ENCODE results near the gene PLB1.

DNA sequence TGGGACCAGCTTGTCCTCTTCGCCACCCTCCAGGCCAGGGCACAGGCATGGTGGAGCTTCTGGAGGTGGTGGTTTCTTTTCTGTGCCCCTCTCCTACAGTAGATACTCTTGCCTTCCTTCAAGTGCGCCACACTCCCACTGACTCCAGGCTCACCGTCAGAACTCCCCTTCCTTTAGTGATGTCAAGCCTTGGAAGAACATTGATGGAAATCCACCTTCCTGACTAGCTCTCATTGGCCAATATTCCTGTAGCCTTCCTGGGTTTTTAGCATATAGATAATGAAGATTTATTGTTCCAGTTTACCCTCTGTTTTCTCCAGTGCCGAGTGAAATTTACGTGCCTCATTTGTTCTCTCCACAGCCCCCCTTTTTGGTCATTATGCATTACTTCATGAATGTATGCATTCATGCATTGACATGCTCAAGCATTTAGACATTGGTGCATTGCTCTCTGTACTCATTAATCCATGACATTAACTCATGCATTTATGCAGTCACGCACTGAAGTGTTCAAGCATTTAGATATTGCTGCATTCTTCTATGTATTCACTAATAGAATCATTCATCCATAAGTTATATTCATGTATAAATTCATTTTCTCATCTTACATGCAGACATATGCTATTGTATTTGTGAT, 37.3 kb downstream of the PLB1 start:
- TF ChIP-seq EZH2 (IDR thresholded peaks at IDR 0.05), result no peak
- TF ChIP-seq POLR2AphosphoS5 (IDR thresholded peaks at IDR 0.05; ENCODE audit: borderline replicate concordance, low read depth, low read length), result no peak
